IMR-90 (cell line): ENCODE measurements around the gene IGSF3. TPM values are rescaled to one million over a fixed set of nuclear protein-coding genes. Genes with fewer than 3 reads are reported as not detected.
A peak's percentile ranks its signal among the peaks of the same experiment; 100 is the strongest.

Experiments used
- ATAC-seq: fragments of 200-7000 bp; cut with Tn5 transposase; 2 replicates; pipeline ENCODE4 v1.9.1; 2020; ENCODE audit warnings: low read depth, mild to moderate bottlenecking, moderate library complexity
- BruUV-seq: library from RNA; stranded (reverse); fragments of 400-500 nt; replicated peaks from 2 replicates; lab custom pipeline; 2021; lab: Mats Ljungman, UMichigan
- CTCF ChIA-PET: fragments of 300-600 bp; formaldehyde crosslinking; extraction: SDS; loops from one replicate; lab custom pipeline; 2021; ENCODE audit warnings: antibody characterized with exemption; lab: Yijun Ruan, JAX
- POLR2A ChIA-PET: fragments of 300-600 bp; sonication (Branson Sonifier 250); formaldehyde crosslinking; loops from one replicate; lab custom pipeline; 2022; ENCODE audit warnings: antibody characterized with exemption; ENCODE audit not compliant: unreplicated experiment; lab: Charles Lee
- DNase-seq: peaks from one replicate; pipeline ENCODE4 v3.0.0; 2013
- H2AFZ ChIP-seq: replicated peaks from 2 replicates; pipeline ENCODE3; 2013; ENCODE audit warnings: low read length, mild to moderate bottlenecking; ENCODE audit not compliant: poor library complexity
- H2AK5ac ChIP-seq: 2 replicates; pipeline ENCODE4 v1.6.1; 2013; ENCODE audit warnings: low read depth, low read length, inconsistent platforms
- H2AK9ac ChIP-seq: replicated peaks from 2 replicates; pipeline ENCODE3; 2013; ENCODE audit warnings: mild to moderate bottlenecking, low read depth, low read length, moderate library complexity; ENCODE audit not compliant: poor library complexity
- H2BK120ac ChIP-seq: 2 replicates; pipeline ENCODE4 v1.6.1; 2013; ENCODE audit warnings: low read depth, low read length, inconsistent platforms
- H2BK15ac ChIP-seq: 3 replicates; pipeline ENCODE4 v1.6.1; 2013; ENCODE audit warnings: low read depth, low read length, inconsistent platforms
- H2BK20ac ChIP-seq: 2 replicates; pipeline ENCODE4 v1.6.1; 2013; ENCODE audit warnings: low read depth, mild to moderate bottlenecking, inconsistent platforms, low read length, moderate library complexity
- H2BK5ac ChIP-seq: 2 replicates; pipeline ENCODE4 v1.6.1; 2013; ENCODE audit warnings: mild to moderate bottlenecking, low read depth, low read length, inconsistent platforms; ENCODE audit not compliant: poor library complexity, severe bottlenecking
- H3K14ac ChIP-seq: replicated peaks from 2 replicates; pipeline ENCODE4 v1.6.1; 2013; ENCODE audit warnings: low read depth, low read length, inconsistent platforms
- H3K18ac ChIP-seq: 2 replicates; pipeline ENCODE4 v1.6.1; 2013; ENCODE audit warnings: low read depth, low read length, control low read depth
- H3K23ac ChIP-seq: 2 replicates; pipeline ENCODE4 v1.6.1; 2013; ENCODE audit warnings: low read depth, low read length, inconsistent platforms
- H3K27ac ChIP-seq: 2 replicates; pipeline ENCODE4 v1.5.1; 2013; ENCODE audit warnings: mild to moderate bottlenecking, control low read depth, low read length; ENCODE audit not compliant: insufficient read depth
- H3K27me3 ChIP-seq: 2 replicates; pipeline ENCODE4 v1.6.1; 2013; ENCODE audit warnings: low read length; ENCODE audit not compliant: control insufficient read depth, insufficient read depth
- H3K36me3 ChIP-seq: 2 replicates; pipeline ENCODE4 v1.6.1; 2013; ENCODE audit warnings: low read length, mixed read lengths; ENCODE audit not compliant: control insufficient read depth, insufficient read depth
- H3K4ac ChIP-seq: 2 replicates; pipeline ENCODE4 v1.6.1; 2013; ENCODE audit warnings: low read depth, low read length, inconsistent platforms
- H3K4me1 ChIP-seq: 2 replicates; pipeline ENCODE4 v1.6.1; 2013; ENCODE audit warnings: low read length, mixed read lengths; ENCODE audit not compliant: control insufficient read depth, insufficient read depth
- H3K4me2 ChIP-seq: 2 replicates; pipeline ENCODE4 v1.6.1; 2013; ENCODE audit warnings: low read depth, mild to moderate bottlenecking, control low read depth, low read length, moderate library complexity
- H3K4me3 ChIP-seq: 2 replicates; pipeline ENCODE4 v1.5.1; 2013; ENCODE audit warnings: low read depth, mild to moderate bottlenecking, control low read depth, low read length, moderate library complexity; ENCODE audit not compliant: insufficient read depth
- H3K56ac ChIP-seq: 2 replicates; pipeline ENCODE4 v1.6.1; 2013; ENCODE audit warnings: low read length, inconsistent platforms; ENCODE audit not compliant: insufficient read depth; ENCODE audit errors: extremely low read depth
- H3K79me1 ChIP-seq, 2 experiments: 2 replicates each; pipeline ENCODE4 v1.6.1; 2013; ENCODE audit warnings: low read length in 2 of 2, inconsistent platforms in 1 of 2, low read depth in 1 of 2
- H3K9ac ChIP-seq: 2 replicates; pipeline ENCODE4 v1.6.1; 2013; ENCODE audit warnings: low read depth, low read length, control low read depth
- H3K9me1 ChIP-seq: 2 replicates; pipeline ENCODE4 v1.6.1; 2013; ENCODE audit warnings: low read length, inconsistent platforms; ENCODE audit not compliant: insufficient read depth
- H3K9me3 ChIP-seq: 2 replicates; pipeline ENCODE4 v1.6.1; 2013; ENCODE audit warnings: low read length; ENCODE audit not compliant: control insufficient read depth, insufficient read depth
- H4K20me1 ChIP-seq: 2 replicates; pipeline ENCODE4 v1.6.1; 2013; ENCODE audit warnings: low read length, inconsistent platforms; ENCODE audit not compliant: insufficient read depth
- H4K5ac ChIP-seq: 2 replicates; pipeline ENCODE4 v1.6.1; 2013; ENCODE audit warnings: mild to moderate bottlenecking, low read depth, low read length, control low read depth
- H4K8ac ChIP-seq, 2 experiments: 2 replicates each; pipeline ENCODE4 v1.6.1; 2013; ENCODE audit warnings: low read depth in 2 of 2, low read length in 2 of 2, control low read depth in 1 of 2, inconsistent platforms in 1 of 2
- H4K91ac ChIP-seq: 2 replicates; pipeline ENCODE4 v1.6.1; 2013; ENCODE audit warnings: low read depth, low read length, inconsistent platforms; ENCODE audit not compliant: insufficient read depth
- BHLHE40 ChIP-seq: fragments of 150-350 bp; IDR thresholded peaks from 2 replicates; pipeline ENCODE4 v1.6.1; 2016; ENCODE audit warnings: mild to moderate bottlenecking, low read depth, low read length
- CEBPB ChIP-seq: IDR thresholded peaks from 2 replicates; pipeline ENCODE4 v1.6.1; 2012; ENCODE audit warnings: low read depth, low read length, improper control_type of control experiment
- CHD1 ChIP-seq: IDR thresholded peaks from 2 replicates; pipeline ENCODE4 v1.6.1; 2012; ENCODE audit warnings: low read depth, low read length, improper control_type of control experiment
- CTCF ChIP-seq: conservative IDR thresholded peaks from 2 replicates; pipeline ENCODE4 v1.5.1; 2012; ENCODE audit warnings: mild to moderate bottlenecking, low read depth, low read length, improper control_type of control experiment
- ELK1 ChIP-seq: fragments of 150-350 bp; IDR thresholded peaks from 2 replicates; pipeline ENCODE4 v1.6.1; 2016; ENCODE audit warnings: low read depth, mild to moderate bottlenecking, low read length, moderate library complexity, borderline replicate concordance
- FOS ChIP-seq: fragments of 150-350 bp; IDR thresholded peaks from 2 replicates; pipeline ENCODE4 v1.6.1; 2016; ENCODE audit warnings: low read depth, low read length
- MAFK ChIP-seq: IDR thresholded peaks from 2 replicates; pipeline ENCODE4 v1.6.1; 2012; ENCODE audit warnings: low read depth, low read length, improper control_type of control experiment
- MAZ ChIP-seq: IDR thresholded peaks from 2 replicates; pipeline ENCODE4 v1.6.1; 2012; ENCODE audit warnings: low read depth, mild to moderate bottlenecking, low read length, improper control_type of control experiment, moderate library complexity, borderline replicate concordance
- MXI1 ChIP-seq: IDR thresholded peaks from 2 replicates; pipeline ENCODE4 v1.6.1; 2012; ENCODE audit warnings: low read depth, mild to moderate bottlenecking, low read length, moderate library complexity, borderline replicate concordance
- NFE2L2 ChIP-seq: fragments of 150-350 bp; IDR thresholded peaks from 2 replicates; pipeline ENCODE4 v1.6.1; 2016; ENCODE audit warnings: low read depth, mild to moderate bottlenecking, low read length
- POLR2A ChIP-seq: IDR thresholded peaks from 2 replicates; pipeline ENCODE4 v1.6.1; 2012; ENCODE audit warnings: mild to moderate bottlenecking, low read depth, low read length
- RAD21 ChIP-seq: IDR thresholded peaks from 2 replicates; pipeline ENCODE4 v1.6.1; 2012; ENCODE audit warnings: low read length, improper control_type of control experiment
- RCOR1 ChIP-seq: IDR thresholded peaks from 2 replicates; pipeline ENCODE4 v1.6.1; 2012; ENCODE audit warnings: mild to moderate bottlenecking, low read length, improper control_type of control experiment; ENCODE audit not compliant: insufficient replicate concordance
- RFX5 ChIP-seq: IDR thresholded peaks from 2 replicates; pipeline ENCODE4 v1.8.0; 2012; ENCODE audit warnings: low read depth, mild to moderate bottlenecking, low read length, moderate library complexity
- SMC3 ChIP-seq: fragments of 150-350 bp; IDR thresholded peaks from 2 replicates; pipeline ENCODE4 v1.6.1; 2016; ENCODE audit warnings: low read depth, mild to moderate bottlenecking, antibody characterized with exemption, low read length, moderate library complexity
- USF2 ChIP-seq: fragments of 150-350 bp; IDR thresholded peaks from 2 replicates; pipeline ENCODE4 v1.6.1; 2017; ENCODE audit warnings: mild to moderate bottlenecking, antibody characterized with exemption, low read length, low read depth
- WGBS, 2 experiments: methylation state at CpG; one replicate each; pipeline versions ENCODE4 v1.1.5 to v1.1.7; 2013; ENCODE audit warnings: missing lambda C conversion rate in 2 of 2; ENCODE audit not compliant: insufficient read length in 1 of 2; ENCODE audit errors: extremely low coverage in 2 of 2; 5-methylcytosine and 5-hydroxymethylcytosine counted together
- dilution Hi-C: fragments of 300-500 bp; cut with HindIII; formaldehyde crosslinking; loops from one replicate; pipeline ENCODE4 v1.14.3; 2018; ENCODE audit warnings: low sequenced_read_pairs; ENCODE audit not compliant: unreplicated experiment
- in situ Hi-C: fragments of 300-500 bp; cut with MboI; formaldehyde crosslinking; loops from 3 replicates; pipeline ENCODE4 v1.14.3; 2019; ENCODE audit warnings: low sequenced_read_pairs, inconsistent platforms, mixed read lengths
- intact Hi-C: fragments of 100-400 bp; cut with micrococcal nuclease; formaldehyde crosslinking; loops from 2 replicates; pipeline ENCODE4 v1.10.0; 2022
- polyA plus RNA-seq, 3 experiments: library from polyadenylated mRNA; depleted of rRNA; stranded (reverse); fragments of >200 nt; gene quantifications; 2 replicates each; pipeline ENCODE4 v1.2.3, GENCODE V29; 2012; ENCODE audit warnings: low replicate concordance in 1 of 3
- total RNA-seq: library from RNA; depleted of rRNA; stranded (reverse); fragments of >200 nt; gene quantifications from 2 replicates; pipeline ENCODE4 v1.2.3, GENCODE V29; 2012

The IGSF3 gene
- total and polyA plus RNA-seq, 2 of the 4 experiments (the other 2 are of a cell fraction) = under 0.01 to 0.02 TPM

GRCh38 chr1:116529199-116529631 lies 138.3 kb downstream of the IGSF3 start:
- Histone ChIP-seq H2AK5ac (no peak overlapping the region), H3K18ac (no peak overlapping the region), H3K56ac (no peak overlapping the region), H2AFZ (no peak overlapping the region), H3K36me3 (no peaks in the 10 kb centered on the region), H3K27ac (no peak overlapping the region), H3K4ac (no peak overlapping the region), H2BK5ac (no peak overlapping the region), H2BK120ac (no peak overlapping the region), H3K27me3 (no peaks in the 10 kb centered on the region), H4K91ac (no peak overlapping the region), H3K4me2 (no peak overlapping the region), H2BK15ac (no peak overlapping the region), H2BK20ac (no peak overlapping the region), H3K9me1 (no peaks in the 10 kb centered on the region), H3K14ac (no peak overlapping the region), H4K8ac (no peak overlapping the region), H3K23ac (no peak overlapping the region), H2AK9ac (no peak overlapping the region), H4K5ac (no peak overlapping the region), H3K79me1 (no peaks in the 10 kb centered on the region), H3K4me1 (no peaks in the 10 kb centered on the region), H3K9me3 (no peaks in the 10 kb centered on the region), H3K4me3 (no peak overlapping the region), H4K20me1 (no peaks in the 10 kb centered on the region), H3K9ac (no peak overlapping the region)
- BruUV-seq = no TSS peak
- ATAC-seq (peak; percentile 66), DNase-seq (peak; percentile 20)
- no CpG with 5 or more reads among the region's 3 CpGs for WGBS, 2 experiments
- TF ChIP-seq BHLHE40 (no peak), RCOR1 (no peak), FOS (no peak), MAZ (no peak), RFX5 (no peak), MXI1 (no peak), USF2 (no peak), MAFK (no peak), RAD21 (no peak), CTCF (no peak), ELK1 (no peak), CEBPB (no peak), NFE2L2 (no peak), CHD1 (no peak), SMC3 (no peak), POLR2A (no peak)
- in situ Hi-C loops = no loop called here
- POLR2A ChIA-PET = no interaction called here
- intact Hi-C loops = no loop called here
- CTCF ChIA-PET = interaction anchor here (0.6 kb wide), 1 partner anchor 472 kb away, joined by 3 read pairs; no protein-coding TSS in a partner anchor
- dilution Hi-C loops = no loop called here
